H1 (cell line): Measurements from ENCODE around the gene ENPP3. TPM values are rescaled to one million over a fixed set of nuclear protein-coding genes. Genes with fewer than 3 reads are reported as not detected.

Source experiments
- CTCF ChIA-PET: fragments of 300-600 bp; sonication (Branson Sonifier 250); formaldehyde crosslinking; loops from one replicate; lab custom pipeline; 2021; ENCODE audit not compliant: partially characterized antibody; lab: Charles Lee
- POLR2A ChIA-PET: fragments of 300-600 bp; sonication (Branson Sonifier 250); formaldehyde crosslinking; loops from one replicate; lab custom pipeline; 2021; ENCODE audit warnings: inconsistent platforms; ENCODE audit not compliant: partially characterized antibody; lab: Charles Lee
- DNase-seq, 2 experiments: peaks; one replicate each; pipeline versions ENCODE4 v3.0.0 to v3.0.0-alpha.2; 2010 to 2022; ENCODE audit warnings: low spot score in 2 of 2, low read depth in 1 of 2, mixed read lengths in 1 of 2
- FAIRE-seq: peaks from 2 replicates; lab custom pipeline; 2011; peaks lifted over from hg19 to GRCh38; lab: Jason Lieb, UNC
- H2AFZ ChIP-seq: 2 replicates; pipeline ENCODE4 v1.8.1; 2012; ENCODE audit warnings: low read length, inconsistent platforms
- H2AK5ac ChIP-seq: 2 replicates; pipeline ENCODE4 v1.6.1; 2013; ENCODE audit warnings: low read depth, low read length
- H2BK120ac ChIP-seq: replicated peaks from 2 replicates; pipeline ENCODE3; 2013; ENCODE audit warnings: low read depth, low read length, inconsistent platforms
- H2BK12ac ChIP-seq: 2 replicates; pipeline ENCODE4 v1.6.1; 2013; ENCODE audit warnings: low read depth, low read length
- H2BK15ac ChIP-seq: 2 replicates; pipeline ENCODE4 v1.6.1; 2013; ENCODE audit warnings: low read length
- H2BK20ac ChIP-seq: 2 replicates; pipeline ENCODE4 v1.6.1; 2013; ENCODE audit warnings: low read length
- H2BK5ac ChIP-seq: 2 replicates; pipeline ENCODE4 v1.6.1; 2013; ENCODE audit warnings: low read depth, low read length
- H3K14ac ChIP-seq: 2 replicates; pipeline ENCODE4 v1.6.1; 2013; ENCODE audit warnings: inconsistent platforms; ENCODE audit not compliant: insufficient read length
- H3K18ac ChIP-seq: 2 replicates; pipeline ENCODE4 v1.6.1; 2013; ENCODE audit warnings: low read length; ENCODE audit errors: extremely low read depth
- H3K23ac ChIP-seq: 2 replicates; pipeline ENCODE4 v1.6.1; 2013; ENCODE audit warnings: inconsistent platforms; ENCODE audit not compliant: insufficient read length
- H3K23me2 ChIP-seq: 2 replicates; pipeline ENCODE4 v1.6.1; 2013; ENCODE audit warnings: low read depth, low read length
- H3K27ac ChIP-seq: 2 replicates; pipeline ENCODE4 v1.6.1; 2011; ENCODE audit warnings: low read depth, low read length, inconsistent platforms
- H3K27me3 ChIP-seq, 4 experiments: replicated peaks in 1 of 4; 1 replicate in 1 of 4; 2 replicates in 3 of 4; pipeline versions ENCODE4 v1.6.1 to v1.8.1; 2011 to 2013; ENCODE audit warnings: low read length in 3 of 4, mild to moderate bottlenecking in 3 of 4, inconsistent platforms in 2 of 4, mixed read lengths in 2 of 4, moderate library complexity in 1 of 4; ENCODE audit not compliant: control insufficient read depth in 3 of 4, insufficient read depth in 3 of 4; ENCODE audit errors: extremely low read depth in 1 of 4
- H3K36me3 ChIP-seq, 4 experiments: 2 replicates each; pipeline versions ENCODE4 v1.6.1 to v1.8.1; 2011 to 2013; ENCODE audit warnings: mild to moderate bottlenecking in 4 of 4, low read length in 3 of 4, moderate library complexity in 2 of 4, control low read depth in 1 of 4, inconsistent platforms in 1 of 4; ENCODE audit not compliant: insufficient read depth in 4 of 4, control insufficient read depth in 2 of 4
- H3K4ac ChIP-seq: replicated peaks from 2 replicates; pipeline ENCODE3; 2013; ENCODE audit warnings: low read length, low read depth, mixed read lengths, inconsistent platforms; ENCODE audit not compliant: insufficient read length
- H3K4me1 ChIP-seq, 4 experiments: replicated peaks in 1 of 4; 1 replicate in 1 of 4; 2 replicates in 3 of 4; pipeline versions ENCODE4 v1.6.1 to v1.8.1; 2011 to 2013; ENCODE audit warnings: low read length in 3 of 4, inconsistent platforms in 2 of 4, mixed read lengths in 1 of 4; ENCODE audit not compliant: insufficient read depth in 4 of 4, control insufficient read depth in 3 of 4
- H3K4me2 ChIP-seq, 2 experiments: 2 replicates each; pipeline versions ENCODE4 v1.6.1 to v1.8.1; 2011 to 2013; ENCODE audit warnings: low read depth in 2 of 2, low read length in 2 of 2, control low read depth in 1 of 2, inconsistent platforms in 1 of 2, mild to moderate bottlenecking in 1 of 2; ENCODE audit not compliant: insufficient read depth in 1 of 2
- H3K4me3 ChIP-seq, 4 experiments: fragments of 200-600, 300-600 bp in 1 of 4; sonication (generic), shearing (Covaris generic), sonication (Bioruptor Twin) in 1 of 4; 2 replicates each; pipeline versions ENCODE4 v1.5.1 to v1.8.1; 2011 to 2016; ENCODE audit warnings: low read length in 4 of 4, low read depth in 3 of 4, control low read depth in 2 of 4, inconsistent platforms in 2 of 4, mild to moderate bottlenecking in 2 of 4, mixed read lengths in 1 of 4, moderate library complexity in 1 of 4; ENCODE audit not compliant: insufficient read depth in 2 of 4; ENCODE audit errors: extremely low read depth in 1 of 4
- H3K56ac ChIP-seq: replicated peaks from 2 replicates; pipeline ENCODE3; 2013; ENCODE audit warnings: low read depth, mild to moderate bottlenecking, mixed read lengths, low read length, inconsistent platforms; ENCODE audit not compliant: insufficient read length
- H3K79me1 ChIP-seq: 2 replicates; pipeline ENCODE4 v1.6.1; 2013; ENCODE audit warnings: low read depth, low read length, control low read depth
- H3K79me2 ChIP-seq, 2 experiments: 2 replicates each; pipeline versions ENCODE4 v1.6.1 to v1.8.1; 2012 to 2013; ENCODE audit warnings: low read length in 2 of 2, mild to moderate bottlenecking in 2 of 2, inconsistent platforms in 1 of 2; ENCODE audit not compliant: insufficient read depth in 2 of 2, control insufficient read depth in 1 of 2
- H3K9ac ChIP-seq, 4 experiments: replicated peaks in 1 of 4; 1 replicate in 1 of 4; 2 replicates in 3 of 4; pipeline versions ENCODE4 v1.6.1 to v1.8.1; 2011 to 2013; ENCODE audit warnings: low read depth in 3 of 4, low read length in 3 of 4, control low read depth in 2 of 4, mild to moderate bottlenecking in 2 of 4, moderate library complexity in 2 of 4, inconsistent platforms in 1 of 4; ENCODE audit errors: extremely low read depth in 1 of 4
- H3K9me3 ChIP-seq, 2 experiments: 2 replicates each; pipeline versions ENCODE4 v1.6.1 to v1.8.1; 2012 to 2013; ENCODE audit warnings: mild to moderate bottlenecking in 2 of 2, moderate library complexity in 2 of 2, control low read depth in 1 of 2, inconsistent platforms in 1 of 2, low read depth in 1 of 2, low read length in 1 of 2, mixed read lengths in 1 of 2; ENCODE audit not compliant: insufficient read depth in 2 of 2
- H4K20me1 ChIP-seq, 2 experiments: replicated peaks in 1 of 2; 2 replicates each; pipeline versions ENCODE3 to v1.8.1; 2011 to 2013; ENCODE audit warnings: inconsistent platforms in 2 of 2, low read length in 2 of 2, mild to moderate bottlenecking in 1 of 2; ENCODE audit not compliant: insufficient read depth in 2 of 2, control insufficient read depth in 1 of 2
- H4K5ac ChIP-seq: 2 replicates; pipeline ENCODE4 v1.6.1; 2013; ENCODE audit warnings: low read length, low read depth, mixed read lengths, inconsistent platforms; ENCODE audit not compliant: insufficient read length
- H4K8ac ChIP-seq: 2 replicates; pipeline ENCODE4 v1.8.0; 2013; ENCODE audit warnings: mild to moderate bottlenecking, moderate library complexity, low read length, inconsistent platforms; ENCODE audit not compliant: insufficient read depth; ENCODE audit errors: extremely low read depth
- H4K91ac ChIP-seq: replicated peaks from 2 replicates; pipeline ENCODE3; 2013; ENCODE audit warnings: low read length, mixed read lengths, inconsistent platforms; ENCODE audit not compliant: insufficient read length
- RFX5 ChIP-seq: IDR thresholded peaks from 2 replicates; pipeline ENCODE4 v1.6.1; 2011; ENCODE audit warnings: low read depth, low read length, improper control_type of control experiment, borderline replicate concordance
- YY1 ChIP-seq: IDR thresholded peaks from 2 replicates; pipeline ENCODE4 v1.6.1; 2011; ENCODE audit warnings: low read depth, mild to moderate bottlenecking, low read length
- WGBS, 2 experiments: shearing (Covaris generic) in 1 of 2; methylation state at CpG; one replicate each; pipeline versions ENCODE4 v1.1.6 to v1.1.7; 2013 to 2015; ENCODE audit warnings: low lambda C conversion rate in 2 of 2, mixed read lengths in 2 of 2, inconsistent platforms in 1 of 2, low coverage in 1 of 2, missing lambda C conversion rate in 1 of 2; ENCODE audit not compliant: insufficient replicate concordance in 2 of 2, insufficient coverage in 1 of 2, insufficient read length in 1 of 2; ENCODE audit errors: extremely low coverage in 1 of 2, missing lambda C conversion rate in 1 of 2; 5-methylcytosine and 5-hydroxymethylcytosine counted together
- polyA plus RNA-seq, 7 experiments: library from polyadenylated mRNA; depleted of rRNA in 3 of 7; stranded (reverse) in 5 of 7; unstranded in 2 of 7; fragments of >200 nt in 5 of 7; fragments of 200-250 nt in 2 of 7; gene quantifications; 1 replicate in 5 of 7; 2 replicates in 1 of 7; 4 replicates in 1 of 7; pipeline versions ENCODE4 v1.2.1 to v1.2.3, GENCODE V29; 2011 to 2013; ENCODE audit warnings: missing spikeins in 2 of 7, mixed read lengths in 2 of 7
- total RNA-seq: library from RNA; stranded (reverse); fragmentation: NEBNext Ultra II Directional; extraction: Animal tissue kit (Norgen Biotek cat#: 25700); gene quantifications from 2 replicates; pipeline ENCODE4 v1.2.1, GENCODE V29; 2021

The ENPP3 gene
- total and polyA plus RNA-seq, 2 of the 8 experiments (the other 6 are each of a cell fraction or from before 2014, with no cell fraction given): 0.11 TPM; not detected in 1

DNA sequence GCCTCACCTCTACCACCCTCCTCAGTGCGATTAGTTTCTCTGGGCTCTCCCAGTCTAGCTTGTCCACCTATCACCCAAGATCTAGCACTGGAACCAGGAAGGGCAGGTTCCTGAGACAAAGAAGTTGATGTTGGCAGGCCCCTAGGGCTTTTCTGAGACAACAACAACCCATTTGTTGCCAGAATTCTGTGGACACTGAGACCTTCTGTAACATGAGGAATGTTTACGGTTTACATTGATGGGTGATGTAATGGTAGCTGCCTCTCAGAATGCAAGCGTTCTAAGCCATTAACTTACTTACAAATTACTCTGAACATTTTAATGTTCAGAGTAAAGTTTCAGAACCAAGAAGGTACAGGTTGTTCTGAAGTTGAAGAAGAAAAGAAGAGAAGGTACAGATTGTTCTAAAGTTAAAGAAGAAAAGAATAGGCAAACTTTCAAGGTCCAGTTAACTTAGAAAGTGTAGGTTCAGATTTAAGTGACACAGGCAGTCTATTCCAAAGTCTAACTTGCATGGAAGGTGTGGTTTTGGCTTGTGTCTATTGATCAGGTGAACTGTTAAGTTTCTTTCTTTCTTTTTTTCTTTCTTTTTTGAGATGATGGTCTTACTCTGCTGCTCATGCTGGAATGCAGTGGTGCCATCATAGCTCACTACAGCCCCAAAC is 5.3 kb upstream of the ENPP3 start:
- H3K18ac ChIP-seq: no peak overlapping the region
- 93% methylated on average over 3 of the region's 3 CpGs; no CpG with 5 or more reads in 1 of the 2 experiments for WGBS, 2 experiments
- no peak for TF ChIP-seq YY1
- TF ChIP-seq RFX5: no peak

More for the DNA sequence above, 5.3 kb upstream of the ENPP3 start:
- H2AFZ ChIP-seq: no peak overlapping the region
- no peak overlapping the region for H2AK5ac ChIP-seq
- H2BK120ac ChIP-seq: no peak overlapping the region
- H2BK20ac ChIP-seq: no peak overlapping the region
- no peak overlapping the region for H2BK12ac ChIP-seq
- H3K23me2 ChIP-seq: no peaks in the 10 kb centered on the region
- H3K4me1 ChIP-seq: no peaks in the 10 kb centered on the region
- no peaks in the 10 kb centered on the region for H3K79me1 ChIP-seq
- no peak overlapping the region for H2BK5ac ChIP-seq
- H3K9me3 ChIP-seq: no peaks in the 10 kb centered on the region
- H4K91ac ChIP-seq: no peak overlapping the region
- H3K4ac ChIP-seq: no peak overlapping the region
- H3K23ac ChIP-seq: no peak overlapping the region
- no peak overlapping the region for H3K4me2 ChIP-seq
- no peak overlapping the region for H3K27ac ChIP-seq
- no peak overlapping the region for H3K14ac ChIP-seq
- no peaks in the 10 kb centered on the region for H3K36me3 ChIP-seq
- DNase-seq (no peak), FAIRE-seq (no peak)
- H3K4me3 ChIP-seq: no peak overlapping the region
- POLR2A ChIA-PET: no interaction called here
- H3K27me3 ChIP-seq: no peaks in the 10 kb centered on the region
- CTCF ChIA-PET: interaction anchor here (0.5 kb wide), 1 partner anchor 761 kb away, joined by 4 read pairs; no protein-coding TSS in a partner anchor
- H2BK15ac ChIP-seq: no peak overlapping the region
- no peak overlapping the region for H3K9ac ChIP-seq
- H4K20me1 ChIP-seq: no peaks in the 10 kb centered on the region
- H4K5ac ChIP-seq: no peak overlapping the region
- H3K79me2 ChIP-seq: peaks cover 0 to 3% of the 10 kb centered on the region in 2 experiments; a peak in 2 of 4 replicates
- H3K56ac ChIP-seq: no peak overlapping the region
- H4K8ac ChIP-seq: no peak overlapping the region
